Inferior parietal cortex (tissue), 1 donor: ENCODE results near the gene MUC4.
A peak's percentile ranks its signal among the peaks of the same experiment; 100 is the strongest.
"Not testable (repeated sequence)": the region's sequence is repeated elsewhere in the genome, so short reads cannot be mapped to it uniquely, and the experiment has no call there.

ENCODE experiments used
- DNase-seq: peaks from one replicate; pipeline ENCODE4 v3.0.0-alpha.2; 2016; ENCODE audit errors: extremely low spot score

MUC4 gene

DNA sequence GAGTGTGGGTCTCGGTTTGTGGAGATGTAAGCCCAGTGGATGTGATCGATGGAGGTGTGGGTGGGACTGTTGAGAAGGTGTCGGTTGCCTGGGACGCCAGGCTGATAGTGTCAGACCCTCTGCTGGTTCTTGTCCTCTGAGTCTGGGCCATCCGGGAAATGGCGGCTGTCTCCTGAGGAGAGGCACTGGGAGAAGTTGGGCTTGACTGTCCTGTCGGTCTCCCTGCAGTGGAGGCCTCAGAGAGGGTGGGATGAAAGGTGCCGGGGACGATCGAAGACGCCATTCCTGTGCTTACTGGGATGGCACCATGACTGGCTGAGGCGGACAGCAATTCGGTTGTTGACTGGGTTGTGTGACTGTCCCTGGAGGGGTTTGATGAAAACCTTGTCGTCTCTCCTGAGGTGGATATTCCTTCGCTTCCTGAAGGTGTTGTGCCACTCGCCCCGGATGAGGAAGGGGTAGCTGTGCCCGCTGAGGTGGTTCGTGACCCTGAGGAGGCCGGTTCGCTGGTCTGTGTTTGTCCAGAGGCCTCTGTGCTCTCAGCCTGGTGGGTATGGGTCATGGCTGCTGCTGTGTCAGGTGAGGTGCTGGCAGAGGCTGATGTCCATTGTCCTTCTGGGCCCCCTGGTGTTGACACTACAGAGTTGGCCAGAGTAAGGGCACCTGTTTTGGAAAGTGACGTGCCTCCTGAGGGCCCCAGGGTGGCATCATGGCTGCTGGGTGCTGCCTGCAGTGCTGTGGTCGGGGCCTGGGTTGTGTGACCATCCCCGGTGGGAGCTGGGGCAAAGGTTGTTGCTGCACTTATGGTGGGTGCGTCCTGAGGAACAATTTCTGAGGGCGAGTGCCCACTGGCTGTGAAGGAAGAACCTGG lies 22.8 kb downstream of the MUC4 start:
- DNase-seq: no peak

DNA sequence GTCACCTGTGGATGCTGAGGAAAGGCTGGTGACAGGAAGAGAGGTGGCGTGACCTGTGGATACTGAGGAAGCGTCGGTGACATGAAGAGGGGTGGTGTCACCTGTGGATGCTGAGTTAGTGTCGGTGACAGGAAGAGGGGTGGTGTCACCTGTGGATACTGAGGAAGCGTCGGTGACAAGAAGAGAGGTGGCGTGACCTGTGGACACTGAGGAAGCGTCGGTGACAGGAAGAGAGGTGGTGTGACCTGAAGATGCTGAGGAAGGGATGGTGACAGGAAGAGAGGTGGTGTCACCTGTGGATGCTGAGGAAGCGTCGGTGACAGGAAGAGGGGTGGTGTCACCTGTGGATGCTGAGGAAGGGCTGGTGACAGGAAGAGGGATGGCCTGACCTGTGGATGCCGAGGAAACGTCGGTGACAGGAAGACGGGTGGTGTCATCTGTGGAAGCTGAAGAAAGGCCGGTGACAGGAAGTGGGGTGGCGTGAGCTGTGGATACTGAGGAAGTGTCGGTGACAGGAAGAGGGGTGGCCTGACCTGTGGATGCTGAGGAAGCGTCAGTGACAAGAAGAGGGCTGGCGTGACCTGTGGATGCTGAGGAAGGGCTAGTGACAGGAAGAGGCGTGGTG lies 25.8 kb downstream of the MUC4 start:
- not testable (repeated sequence) for DNase-seq

DNA sequence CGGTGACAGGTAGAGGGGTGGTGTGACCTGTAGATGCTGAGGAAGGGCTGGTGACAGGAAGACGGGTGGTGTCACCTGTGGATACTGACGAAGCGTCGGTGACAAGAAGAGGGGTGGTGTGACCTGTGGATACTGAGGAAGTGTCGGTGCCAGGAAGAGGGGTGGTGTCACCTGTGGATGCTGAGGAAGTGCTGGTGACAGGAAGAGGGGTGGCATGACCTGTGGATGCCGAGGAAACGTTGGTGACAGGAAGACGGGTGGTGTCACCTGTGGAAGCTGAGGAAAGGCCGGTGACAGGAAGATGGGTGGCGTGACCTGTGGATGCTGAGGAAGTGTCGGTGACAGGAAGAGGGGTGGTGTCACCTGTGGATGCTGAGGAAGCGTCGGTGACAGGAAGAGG lies 27.7 kb downstream of the MUC4 start:
- DNase-seq: not testable (repeated sequence)

DNA sequence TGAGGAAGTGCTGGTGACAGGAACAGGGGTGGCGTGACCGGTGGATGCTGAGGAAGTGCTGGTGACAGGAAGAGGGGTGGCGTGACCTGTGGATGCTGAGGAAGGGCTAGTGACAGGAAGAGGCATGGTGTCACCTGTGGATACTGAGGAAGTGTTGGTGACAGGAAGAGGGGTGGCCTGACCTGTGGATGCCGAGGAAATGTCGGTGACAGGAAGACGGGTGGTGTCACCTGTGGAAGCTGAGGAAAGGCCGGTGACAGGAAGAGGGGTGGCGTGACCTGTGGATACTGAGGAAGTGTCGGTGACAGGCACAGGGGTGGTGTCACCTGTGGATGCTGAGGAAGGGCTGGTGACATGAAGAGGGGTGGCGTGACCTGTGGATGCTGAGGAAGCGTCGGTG lies 30.5 kb downstream of the MUC4 start:
- not testable (repeated sequence) for DNase-seq

DNA sequence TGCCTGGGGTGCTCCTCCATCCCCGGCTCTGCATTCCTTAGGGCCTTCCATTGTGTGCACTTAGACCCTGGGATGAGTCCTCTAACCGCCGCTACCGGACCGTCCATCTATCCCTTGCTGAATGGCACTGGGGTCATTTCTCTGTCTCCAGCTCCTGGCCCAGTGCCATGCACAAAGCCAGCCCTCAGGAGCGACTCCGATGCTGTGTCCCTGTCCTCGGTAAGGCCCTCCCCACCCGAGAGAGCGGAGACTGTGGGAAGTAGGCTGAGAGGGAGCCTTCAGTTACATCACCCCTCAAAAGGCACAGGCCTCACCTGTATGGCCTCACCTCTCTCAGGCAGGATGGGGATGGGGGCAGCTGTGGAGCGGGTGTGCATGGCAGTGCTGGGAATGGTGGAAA lies 33.8 kb downstream of the MUC4 start:
- no peak for DNase-seq

DNA sequence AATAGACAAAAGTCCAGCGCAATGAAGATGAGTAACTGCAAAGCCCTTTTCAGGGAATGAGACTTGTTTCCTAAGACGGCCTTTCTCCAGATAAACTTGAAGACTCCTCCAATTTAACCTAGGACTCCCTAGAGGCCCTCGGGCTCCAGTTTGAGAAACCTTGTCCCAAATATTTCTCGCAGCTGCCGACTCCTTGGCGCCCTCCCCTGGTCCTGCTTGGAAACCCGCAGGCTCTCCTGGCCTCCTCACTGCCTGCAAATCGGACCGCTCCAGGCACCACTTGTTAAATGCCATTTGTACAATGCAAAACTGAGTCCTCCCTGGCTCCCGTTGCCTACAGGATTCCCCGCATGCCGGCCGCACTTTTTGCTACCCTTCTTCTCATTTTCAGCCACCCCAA lies 36.8 kb downstream of the MUC4 start:
- DNase-seq: peak; percentile 17

DNA sequence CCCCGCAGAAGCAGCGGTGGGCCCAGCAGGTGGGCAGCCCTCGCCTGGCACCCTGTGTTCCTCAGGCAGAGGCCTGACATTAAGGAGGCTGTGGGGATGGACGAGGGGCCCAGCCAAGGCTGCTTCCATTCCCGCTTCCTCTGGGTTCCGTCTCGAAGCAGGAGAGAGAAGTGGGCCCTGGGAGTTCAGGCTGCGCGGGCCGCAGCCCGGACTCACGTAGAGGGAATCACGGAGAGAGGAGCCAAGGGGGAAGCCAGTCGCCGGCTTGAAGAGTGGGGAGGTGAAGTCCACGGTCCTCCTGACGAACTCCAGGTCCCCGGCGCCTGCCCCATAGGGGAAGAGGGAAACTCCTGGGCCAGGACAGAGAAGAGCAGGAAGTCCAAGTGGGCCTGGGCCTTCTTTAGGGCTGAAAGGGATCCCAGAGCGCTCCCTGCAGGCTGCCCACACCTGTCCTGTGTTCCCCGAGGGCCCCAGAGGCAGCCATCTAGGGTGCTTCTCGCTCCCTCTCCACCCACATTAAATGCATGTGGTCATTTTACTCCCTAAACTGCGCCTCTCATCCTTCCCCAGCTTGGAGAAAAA lies 37.7 kb downstream of the MUC4 start:
- DNase-seq: no peak

DNA sequence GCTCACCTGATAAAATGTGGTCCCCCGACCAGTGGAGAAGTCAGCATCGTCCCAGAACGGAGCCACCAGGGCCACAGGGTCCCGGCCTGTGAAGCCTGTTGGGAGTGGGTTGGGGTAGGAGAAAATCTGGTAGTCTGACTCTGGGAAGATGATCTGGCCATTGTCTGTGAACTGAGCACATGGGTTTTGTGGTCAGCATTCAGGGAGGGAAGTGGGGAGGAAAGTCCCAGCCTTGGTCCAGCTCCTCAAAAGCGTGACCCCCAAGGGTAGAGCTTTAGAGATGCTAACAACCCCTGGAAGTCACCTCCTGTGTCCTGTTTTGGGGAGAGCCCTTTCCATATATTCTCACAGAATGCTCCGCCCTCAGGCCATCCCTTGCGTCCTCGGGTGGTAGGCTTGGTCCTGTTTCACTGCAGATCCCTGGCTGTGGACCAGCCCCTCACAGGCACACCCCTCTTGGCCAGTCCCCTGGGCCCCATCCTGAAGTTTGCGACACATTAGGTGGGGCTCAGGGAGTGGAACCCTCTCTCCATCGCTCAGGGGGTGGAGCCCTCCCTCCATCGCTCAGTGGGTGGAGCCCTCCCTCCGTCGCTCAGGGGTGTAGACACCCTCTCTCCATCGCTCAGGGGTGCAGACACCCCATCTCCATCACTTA lies 40.0 kb downstream of the MUC4 start:
- DNase-seq: no peak

DNA sequence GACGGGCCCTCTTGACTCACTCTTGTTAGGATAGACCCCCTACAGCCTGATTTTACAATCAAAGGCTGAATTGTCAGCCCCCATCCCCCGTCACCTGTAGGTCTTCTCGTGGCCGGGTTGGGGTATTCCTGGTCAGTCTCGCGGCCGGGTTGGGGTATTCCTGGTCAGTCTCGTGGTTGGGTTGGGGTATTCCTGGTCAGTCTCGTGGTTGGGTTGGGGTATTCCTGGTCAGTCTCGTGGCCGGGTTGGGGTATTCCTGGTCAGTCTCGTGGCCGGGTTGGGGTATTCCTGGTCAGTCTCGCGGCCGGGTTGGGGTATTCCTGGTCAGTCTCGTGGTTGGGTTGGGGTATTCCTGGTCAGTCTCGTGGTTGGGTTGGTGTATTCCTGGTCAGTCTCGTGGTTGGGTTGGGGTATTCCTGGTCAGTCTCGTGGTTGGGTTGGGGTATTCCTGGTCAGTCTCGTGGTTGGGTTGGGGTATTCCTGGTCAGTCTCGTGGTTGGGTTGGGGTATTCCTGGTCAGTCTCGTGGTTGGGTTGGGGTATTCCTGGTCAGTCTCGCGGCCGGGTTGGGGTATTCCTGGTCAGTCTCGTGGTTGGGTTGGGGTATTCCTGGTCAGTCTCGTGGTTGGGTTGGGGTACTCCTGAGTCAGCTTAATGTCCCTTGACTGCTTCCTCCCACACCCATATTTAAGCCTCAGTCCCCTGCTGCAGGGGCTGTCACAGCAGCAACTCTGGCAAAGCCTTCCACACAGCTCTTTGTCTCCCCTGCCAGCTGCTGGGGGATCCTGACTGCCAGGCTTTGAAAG lies 40.7 kb downstream of the MUC4 start:
- not testable (repeated sequence) for DNase-seq

DNA sequence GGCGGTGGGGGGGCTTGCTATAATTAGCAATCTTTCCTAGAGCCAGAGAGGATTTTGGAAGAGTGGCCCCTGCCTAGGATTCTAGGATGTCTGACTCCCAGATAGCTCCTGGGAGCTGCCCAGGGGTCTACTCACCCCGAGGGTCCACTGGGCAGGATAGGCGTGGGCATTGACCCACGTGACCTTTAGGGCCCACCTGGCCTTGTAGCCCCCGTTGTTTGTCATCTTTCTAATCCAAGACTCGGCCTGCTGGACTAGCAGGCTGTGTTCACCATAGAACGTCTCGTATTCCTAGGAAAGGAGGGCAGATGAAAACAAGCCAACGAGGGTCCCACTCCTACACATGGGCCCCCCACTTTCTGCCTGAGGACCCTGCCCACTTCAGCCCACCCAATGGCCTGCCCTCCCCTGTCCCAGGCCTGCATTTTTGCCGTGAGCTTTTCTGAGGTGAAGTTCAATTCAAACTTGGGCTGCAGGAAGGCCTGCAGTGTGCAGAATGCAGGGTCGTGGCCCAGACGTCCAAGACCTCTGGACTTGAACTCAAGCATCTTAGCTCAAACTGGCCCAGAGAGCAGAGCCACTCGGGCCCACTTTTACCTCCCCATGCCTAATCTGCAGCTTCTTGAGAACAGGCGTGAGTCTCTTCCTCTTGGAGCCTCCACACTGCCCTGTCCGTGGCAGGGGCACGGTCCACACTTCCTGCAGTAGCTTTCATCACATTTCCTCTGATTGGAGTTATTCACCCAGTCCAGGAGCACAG lies 41.5 kb downstream of the MUC4 start:
- DNase-seq: no peak

DNA sequence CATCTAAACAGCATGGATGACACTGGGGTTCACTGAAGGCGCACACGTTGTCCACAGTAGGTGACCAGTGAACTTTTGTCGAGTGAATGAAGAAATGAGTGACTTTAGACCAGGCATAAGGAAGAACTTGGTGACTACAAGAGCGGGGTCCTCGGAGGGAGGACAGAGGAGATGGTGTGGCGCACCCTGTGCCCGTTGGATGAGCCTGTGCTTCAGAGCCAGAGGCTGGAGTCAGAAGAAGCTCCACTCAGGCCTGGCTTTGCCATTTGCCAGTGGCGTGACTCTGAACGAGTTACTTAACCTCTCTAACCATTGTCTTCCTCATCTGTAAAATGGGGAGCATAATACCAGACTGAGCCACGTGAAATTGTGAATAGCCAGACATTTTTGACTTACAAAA lies 42.2 kb downstream of the MUC4 start:
- no peak for DNase-seq

DNA sequence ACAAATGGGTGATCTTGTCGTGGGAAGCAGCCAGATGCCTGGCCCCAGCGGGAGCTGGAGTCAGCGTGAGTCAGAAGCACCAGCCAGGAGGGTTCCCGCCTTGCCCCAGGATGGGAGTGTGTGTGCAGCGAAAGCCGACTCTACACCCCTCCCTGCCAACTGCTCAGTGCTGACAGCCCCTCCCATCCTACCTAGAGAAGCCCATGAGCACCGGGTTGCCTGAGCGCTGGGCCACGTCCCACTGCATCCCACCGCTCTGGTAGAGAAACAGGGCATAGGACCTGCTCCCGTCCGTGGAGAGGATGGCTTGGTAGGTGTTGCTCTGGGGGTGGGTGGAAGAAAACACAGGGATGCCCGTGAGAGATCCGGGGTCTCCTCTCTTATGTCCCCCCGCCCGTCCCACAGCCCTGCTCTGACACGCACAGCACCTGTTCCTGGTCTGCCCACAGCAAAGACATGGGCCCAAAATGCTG lies 42.9 kb downstream of the MUC4 start:
- DNase-seq: no peak

DNA sequence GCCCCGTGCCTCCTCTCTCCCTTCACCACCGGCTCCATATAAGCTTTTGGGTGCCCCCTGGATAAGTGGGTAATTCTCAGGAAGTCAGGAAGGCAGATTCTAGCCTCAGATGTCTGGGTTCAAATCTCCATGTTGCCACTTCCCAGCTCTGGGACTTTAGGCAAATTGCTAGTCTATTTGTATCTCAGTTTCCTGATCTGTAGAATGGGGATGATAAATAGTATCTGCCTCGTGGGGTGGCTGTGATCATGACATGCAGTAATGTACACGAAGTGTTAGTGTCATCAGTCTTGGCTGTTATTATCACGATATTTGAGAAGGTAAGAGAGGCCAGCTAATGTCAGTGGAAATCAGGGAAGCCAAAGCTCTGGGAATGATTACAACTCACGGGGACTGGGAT lies 43.3 kb downstream of the MUC4 start:
- no peak for DNase-seq

DNA sequence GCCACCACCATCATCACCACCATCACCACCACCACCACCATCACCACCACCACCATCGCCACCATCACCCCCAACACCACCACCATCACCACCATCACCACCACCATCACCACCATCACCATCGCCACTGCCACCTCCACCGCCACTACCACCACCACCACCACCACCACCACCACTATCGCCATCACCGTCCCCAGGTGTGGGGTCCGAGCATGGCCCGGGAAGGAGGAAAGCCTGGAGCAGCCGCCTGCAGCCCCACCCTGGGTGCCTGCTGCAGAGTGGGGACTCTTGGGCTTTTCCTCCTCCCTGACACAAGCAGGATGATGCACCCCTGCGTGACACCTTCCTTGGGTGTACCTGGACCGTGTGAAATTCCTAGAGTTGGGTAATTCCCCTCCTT lies 43.9 kb downstream of the MUC4 start:
- DNase-seq: no peak

DNA sequence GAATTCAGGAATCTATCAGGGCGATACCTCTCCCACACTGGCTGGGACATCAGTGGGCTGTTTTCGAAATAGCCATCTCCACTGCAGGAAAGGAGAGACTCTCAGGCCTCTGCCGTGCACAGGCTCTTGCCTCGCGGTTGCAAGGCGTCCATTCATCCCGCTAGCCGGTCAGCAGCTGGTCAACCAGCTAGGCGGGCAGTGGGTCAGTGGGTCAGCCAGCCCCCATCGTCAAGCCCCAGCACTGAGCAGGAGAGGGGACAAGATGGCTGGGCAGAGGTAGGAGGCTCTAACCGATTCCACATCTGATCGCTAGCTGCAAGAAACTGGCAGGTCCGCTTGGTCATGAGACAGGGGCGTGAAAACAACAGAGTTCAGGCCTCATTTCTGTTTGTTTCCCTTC lies 45.1 kb downstream of the MUC4 start:
- DNase-seq: no peak

DNA sequence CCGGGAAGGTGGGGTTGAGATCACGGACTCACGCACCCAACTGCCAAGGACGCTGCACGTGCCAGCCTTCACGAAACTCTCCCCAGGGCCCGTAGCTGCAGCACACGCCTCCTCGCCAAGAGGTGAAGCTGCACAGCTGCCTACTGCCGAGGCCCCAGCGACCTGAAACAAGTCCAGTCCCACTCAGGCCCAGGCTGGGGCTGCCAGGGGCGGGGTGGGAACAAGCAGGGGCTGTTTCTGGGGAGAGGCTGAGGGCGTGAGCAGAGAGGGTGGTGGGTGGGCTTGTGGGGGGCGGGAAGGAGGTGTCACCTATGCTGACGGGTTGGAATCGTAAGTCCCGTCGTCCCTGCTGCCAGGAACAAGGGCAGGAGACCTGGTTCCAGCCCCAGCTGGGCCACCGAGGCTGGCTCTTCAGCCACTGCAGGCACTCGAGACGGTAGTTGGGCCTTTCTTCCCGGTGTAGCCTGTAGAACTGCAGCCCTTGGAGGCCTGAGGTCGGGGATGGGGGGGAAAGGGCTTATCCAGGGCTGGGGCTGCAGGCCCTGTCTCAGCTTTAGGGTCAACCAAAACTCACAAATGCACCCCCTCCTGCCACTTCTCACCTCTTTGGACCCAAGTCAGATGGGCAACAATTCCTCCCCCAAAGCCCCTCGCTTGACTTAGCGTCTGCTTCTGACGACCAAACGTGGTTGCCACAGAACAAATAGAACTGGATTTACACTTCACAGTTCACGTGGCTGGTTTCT lies 46.6 kb downstream of the MUC4 start:
- no peak for DNase-seq

DNA sequence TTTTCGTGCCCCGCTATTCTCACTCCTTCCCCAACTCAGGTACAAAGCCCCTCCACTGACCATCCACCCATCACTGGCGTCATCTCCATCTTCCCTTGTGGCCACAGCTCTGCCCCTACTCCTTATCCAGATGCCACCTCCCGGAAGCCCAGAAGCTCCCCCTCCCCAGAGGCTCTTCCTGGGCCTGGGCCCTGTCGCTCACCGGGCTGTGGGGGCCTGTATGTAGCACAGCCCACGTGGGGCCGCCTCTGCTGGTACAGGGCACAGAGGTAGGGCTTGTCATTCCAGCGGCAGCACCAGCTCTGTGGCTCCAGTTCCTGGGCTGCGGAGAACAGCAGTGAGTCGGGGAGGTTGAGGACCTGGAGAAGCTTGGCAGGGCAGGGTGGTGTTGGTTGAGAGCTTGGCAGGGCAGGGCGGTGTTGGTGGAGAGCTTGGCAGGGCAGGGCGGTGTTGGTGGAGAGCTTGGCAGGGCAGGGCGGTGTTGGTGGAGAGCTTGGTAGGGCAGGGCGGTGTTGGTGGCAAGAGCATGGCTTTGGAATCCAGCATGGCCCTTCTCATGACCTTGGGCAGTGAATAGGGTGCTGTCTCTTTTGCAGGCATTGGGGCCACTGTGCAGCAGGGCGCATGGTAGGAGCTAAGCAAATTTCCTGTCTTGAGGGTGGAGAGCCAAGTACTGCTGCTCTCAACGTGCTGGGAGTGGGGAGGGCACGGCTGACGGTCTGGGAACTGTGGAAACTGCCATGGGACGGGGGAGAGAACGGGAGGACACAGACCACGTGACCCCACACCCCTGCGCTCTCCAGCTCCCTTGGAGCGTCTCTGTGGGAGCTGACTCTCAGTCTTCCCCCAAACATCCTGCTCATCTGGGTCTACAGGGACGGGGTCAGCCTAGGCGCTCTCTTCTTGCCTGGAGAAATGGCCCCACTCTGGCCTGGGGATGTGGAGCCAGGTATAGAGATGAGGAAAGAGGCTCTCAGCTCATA lies 47.6 kb downstream of the MUC4 start:
- DNase-seq: no peak

DNA sequence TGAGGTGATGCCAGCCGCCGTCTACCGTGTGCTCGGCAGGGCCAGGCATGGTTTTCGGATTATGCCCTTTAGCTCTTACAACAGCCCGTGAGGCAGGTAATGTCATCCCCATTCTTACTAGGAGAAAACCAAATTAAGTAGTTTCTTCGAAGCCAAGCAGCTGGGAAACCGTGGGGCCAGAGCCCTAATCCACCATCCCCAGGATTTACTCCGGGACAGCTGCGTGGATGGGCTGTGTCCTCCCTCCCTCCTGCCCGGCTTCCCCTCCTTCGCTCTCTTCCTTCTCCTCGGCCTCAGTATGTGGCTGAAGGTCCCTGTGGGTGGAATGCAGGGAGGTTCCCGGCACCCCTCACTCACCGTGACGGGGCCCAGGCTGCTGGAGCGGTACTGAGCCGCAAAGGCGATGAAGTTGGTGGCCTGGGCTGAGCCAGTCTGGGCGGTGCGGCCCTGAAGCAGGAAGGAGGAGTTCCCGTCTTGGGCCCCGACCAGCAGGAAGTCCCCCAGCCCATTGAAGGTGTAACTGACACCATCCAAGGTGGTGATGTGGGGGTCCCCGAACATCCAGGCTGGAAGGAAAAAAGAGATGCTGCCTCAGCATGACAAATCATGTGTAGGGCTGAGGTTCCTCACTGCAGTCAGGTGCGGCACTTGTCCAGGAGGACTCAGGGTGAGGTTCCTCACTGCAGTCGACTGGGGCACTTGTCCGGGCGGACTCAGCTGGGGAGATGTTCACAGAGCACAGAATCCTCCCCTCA lies 48.5 kb downstream of the MUC4 start:
- no peak for DNase-seq
